SK-N-SH (cell line): Measurements from ENCODE around the gene PAX2.

Source experiments
- CTCF ChIP-seq: fragments of 200-600 bp; sonication (generic); IDR thresholded peaks from 2 replicates; pipeline ENCODE4 v1.6.1; 2017; ENCODE audit warnings: antibody characterized with exemption, mild to moderate bottlenecking, moderate library complexity
- EP300 ChIP-seq, 2 experiments: IDR thresholded peaks; 2 replicates each; pipeline versions ENCODE4 v1.4.0 to v1.6.1; 2012; ENCODE audit warnings: borderline replicate concordance in 1 of 2, low read depth in 1 of 2, low read length in 1 of 2
- EZH2phosphoT487 ChIP-seq: fragments of 200-600 bp; sonication (generic); IDR thresholded peaks from 2 replicates; pipeline ENCODE4 v1.6.1; 2017; ENCODE audit warnings: low read depth, mixed run types, mild to moderate bottlenecking, antibody characterized with exemption, moderate library complexity, borderline replicate concordance
- FOXJ3 ChIP-seq: sonication (generic); formaldehyde crosslinking; IDR thresholded peaks from 2 replicates; pipeline ENCODE4 v1.5.1; 2020; ENCODE audit warnings: mild to moderate bottlenecking, missing genetic modification reagents
- GABPA ChIP-seq: IDR thresholded peaks from 2 replicates; pipeline ENCODE4 v1.4.0; 2012; ENCODE audit warnings: low read depth, mild to moderate bottlenecking
- TAF1 ChIP-seq: IDR thresholded peaks from 2 replicates; pipeline ENCODE4 v1.6.1; 2012; ENCODE audit warnings: low read depth, mild to moderate bottlenecking, low read length, moderate library complexity, borderline replicate concordance
- TF ChIP-seq, protein P1 (sequence below): IDR thresholded peaks from 2 replicates; pipeline ENCODE4 v1.6.1; 2012; ENCODE audit warnings: mild to moderate bottlenecking, low read depth, low read length, moderate library complexity

GRCh38 chr10:100817268-100817839 lies 72.0 kb downstream of the PAX2 start:
- TF ChIP-seq GABPA (no peak), EP300 (IDR thresholded peaks at IDR 0.05; ENCODE audit: borderline replicate concordance in 1 of 2, low read depth in 1 of 2, low read length in 1 of 2) (no peak), CTCF (no peak), TAF1 (no peak), EZH2phosphoT487 (no peak), FOXJ3 (CRISPR knock-in tag) (no peak)
- TF ChIP-seq, protein P1, sequence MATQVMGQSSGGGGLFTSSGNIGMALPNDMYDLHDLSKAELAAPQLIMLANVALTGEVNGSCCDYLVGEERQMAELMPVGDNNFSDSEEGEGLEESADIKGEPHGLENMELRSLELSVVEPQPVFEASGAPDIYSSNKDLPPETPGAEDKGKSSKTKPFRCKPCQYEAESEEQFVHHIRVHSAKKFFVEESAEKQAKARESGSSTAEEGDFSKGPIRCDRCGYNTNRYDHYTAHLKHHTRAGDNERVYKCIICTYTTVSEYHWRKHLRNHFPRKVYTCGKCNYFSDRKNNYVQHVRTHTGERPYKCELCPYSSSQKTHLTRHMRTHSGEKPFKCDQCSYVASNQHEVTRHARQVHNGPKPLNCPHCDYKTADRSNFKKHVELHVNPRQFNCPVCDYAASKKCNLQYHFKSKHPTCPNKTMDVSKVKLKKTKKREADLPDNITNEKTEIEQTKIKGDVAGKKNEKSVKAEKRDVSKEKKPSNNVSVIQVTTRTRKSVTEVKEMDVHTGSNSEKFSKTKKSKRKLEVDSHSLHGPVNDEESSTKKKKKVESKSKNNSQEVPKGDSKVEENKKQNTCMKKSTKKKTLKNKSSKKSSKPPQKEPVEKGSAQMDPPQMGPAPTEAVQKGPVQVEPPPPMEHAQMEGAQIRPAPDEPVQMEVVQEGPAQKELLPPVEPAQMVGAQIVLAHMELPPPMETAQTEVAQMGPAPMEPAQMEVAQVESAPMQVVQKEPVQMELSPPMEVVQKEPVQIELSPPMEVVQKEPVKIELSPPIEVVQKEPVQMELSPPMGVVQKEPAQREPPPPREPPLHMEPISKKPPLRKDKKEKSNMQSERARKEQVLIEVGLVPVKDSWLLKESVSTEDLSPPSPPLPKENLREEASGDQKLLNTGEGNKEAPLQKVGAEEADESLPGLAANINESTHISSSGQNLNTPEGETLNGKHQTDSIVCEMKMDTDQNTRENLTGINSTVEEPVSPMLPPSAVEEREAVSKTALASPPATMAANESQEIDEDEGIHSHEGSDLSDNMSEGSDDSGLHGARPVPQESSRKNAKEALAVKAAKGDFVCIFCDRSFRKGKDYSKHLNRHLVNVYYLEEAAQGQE: no peak
